GM19193 (cell line): ENCODE results near the gene RRP7A.
A peak's percentile ranks its signal among the peaks of the same experiment; 100 is the strongest.

Experiments
- POLR2A ChIP-seq: IDR thresholded peaks from 4 replicates; pipeline ENCODE4 v1.6.1; 2011; ENCODE audit not compliant: insufficient read depth, insufficient read length; ENCODE audit errors: extremely low read depth

Gene RRP7A

GRCh38 chr22:42519525-42520401 lies at the start of gene RRP7A:
RRP7A (minus strand) TSS chr22:42519796; CDS start chr22:42519786, 10 bp downstream.
- peak; percentile 78 for TF ChIP-seq POLR2A

- no peak for TF ChIP-seq POLR2A
Measured at GRCh38 chr22:42565956-42566355, 46.4 kb upstream of the RRP7A start.

DNA sequence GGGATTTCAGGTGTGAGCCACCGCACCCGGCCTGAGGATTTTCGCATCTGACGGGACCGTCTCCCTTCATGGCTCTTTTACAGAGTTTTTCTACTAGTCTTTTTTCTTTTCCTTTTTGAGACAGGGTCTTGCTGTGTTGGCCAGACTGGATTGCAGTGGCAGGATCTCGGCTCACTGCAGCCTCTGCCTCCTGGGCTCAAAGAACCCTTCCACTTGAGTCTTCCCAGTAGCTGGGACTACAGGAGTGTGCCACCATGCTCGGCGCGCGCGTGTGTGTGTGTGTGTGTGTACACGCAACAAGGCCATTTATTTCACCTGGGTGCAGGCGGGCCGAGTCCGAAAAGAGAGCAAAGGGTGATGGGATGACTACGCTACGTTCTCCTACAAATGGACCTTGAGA lies 45.1 kb upstream of the RRP7A start:
- TF ChIP-seq POLR2A = no peak

- no peak for TF ChIP-seq POLR2A
Measured at GRCh38 chr22:42562684-42563083, 43.1 kb upstream of the RRP7A start.

DNA sequence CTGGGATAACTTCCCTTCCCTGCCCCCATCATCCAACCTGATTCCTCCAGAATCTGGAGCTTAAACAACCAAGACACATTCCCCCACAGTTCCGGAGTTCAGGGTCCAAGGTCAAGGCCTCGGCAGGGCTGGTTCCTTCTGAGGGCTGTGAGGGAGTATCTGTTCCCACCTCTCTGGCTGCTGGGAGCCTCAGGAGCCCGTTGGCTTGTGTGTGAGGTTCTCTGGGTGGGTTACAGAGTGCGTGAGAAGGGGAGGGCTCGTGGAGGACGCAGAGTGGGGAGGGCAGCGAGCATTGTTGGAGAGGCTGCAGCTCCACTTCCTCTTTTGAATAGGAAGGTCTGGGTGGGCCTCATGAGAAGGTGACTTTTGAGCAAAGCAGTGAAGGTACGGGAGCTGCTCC lies 42.7 kb upstream of the RRP7A start:
- TF ChIP-seq POLR2A = no peak

- no peak for TF ChIP-seq POLR2A
Measured at GRCh38 chr22:42561856-42562255, 42.3 kb upstream of the RRP7A start.

DNA sequence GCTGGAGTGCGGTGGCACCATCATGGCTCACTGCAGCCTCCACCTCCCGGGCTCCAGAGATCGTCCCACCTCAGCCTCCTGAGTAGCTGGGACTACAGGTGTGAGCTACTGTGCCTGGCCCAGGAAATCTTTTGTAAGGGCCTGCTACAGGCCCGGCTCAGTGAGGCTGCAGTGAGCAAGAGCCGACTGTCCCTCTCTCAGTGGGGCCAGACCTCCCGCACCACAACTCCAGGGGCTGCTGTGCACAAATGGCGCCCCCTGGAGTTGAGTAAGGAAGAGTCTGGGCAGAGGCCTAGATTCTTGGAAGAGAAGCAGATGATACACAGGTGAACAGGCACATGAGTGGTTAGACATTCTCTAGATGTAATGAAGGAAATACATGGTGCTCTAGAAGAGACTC lies 41.2 kb upstream of the RRP7A start:
- no peak for TF ChIP-seq POLR2A

DNA sequence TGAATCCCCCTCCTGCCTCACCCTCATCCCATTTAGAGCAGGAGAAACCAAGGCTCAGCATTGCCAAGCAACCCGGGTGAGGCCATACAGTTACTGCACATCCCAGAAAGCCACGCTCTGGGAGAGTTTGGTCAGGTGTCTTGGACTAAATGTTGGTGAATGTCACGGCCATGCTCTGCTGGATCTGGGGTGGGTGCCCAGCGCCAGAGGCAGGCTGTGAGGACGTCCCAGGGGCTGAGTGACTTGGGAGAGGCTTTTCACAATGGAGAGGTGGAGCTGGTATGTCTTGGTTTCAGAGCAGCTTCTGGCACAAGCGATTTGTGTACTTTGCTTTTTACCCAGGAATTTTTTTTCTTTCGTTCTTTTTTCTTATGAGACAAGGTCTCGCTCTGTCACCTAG lies 40.8 kb upstream of the RRP7A start:
- TF ChIP-seq POLR2A = no peak

- TF ChIP-seq POLR2A = no peak
Measured at GRCh38 chr22:42553475-42554361, 34.1 kb upstream of the RRP7A start, which contains the start of gene SERHL2. SERHL2 (plus strand) TSS chr22:42553956; CDS start chr22:42554021, 65 bp downstream.

- no peak for TF ChIP-seq POLR2A
Measured at GRCh38 chr22:42549331-42550060, 29.9 kb upstream of the RRP7A start.

DNA sequence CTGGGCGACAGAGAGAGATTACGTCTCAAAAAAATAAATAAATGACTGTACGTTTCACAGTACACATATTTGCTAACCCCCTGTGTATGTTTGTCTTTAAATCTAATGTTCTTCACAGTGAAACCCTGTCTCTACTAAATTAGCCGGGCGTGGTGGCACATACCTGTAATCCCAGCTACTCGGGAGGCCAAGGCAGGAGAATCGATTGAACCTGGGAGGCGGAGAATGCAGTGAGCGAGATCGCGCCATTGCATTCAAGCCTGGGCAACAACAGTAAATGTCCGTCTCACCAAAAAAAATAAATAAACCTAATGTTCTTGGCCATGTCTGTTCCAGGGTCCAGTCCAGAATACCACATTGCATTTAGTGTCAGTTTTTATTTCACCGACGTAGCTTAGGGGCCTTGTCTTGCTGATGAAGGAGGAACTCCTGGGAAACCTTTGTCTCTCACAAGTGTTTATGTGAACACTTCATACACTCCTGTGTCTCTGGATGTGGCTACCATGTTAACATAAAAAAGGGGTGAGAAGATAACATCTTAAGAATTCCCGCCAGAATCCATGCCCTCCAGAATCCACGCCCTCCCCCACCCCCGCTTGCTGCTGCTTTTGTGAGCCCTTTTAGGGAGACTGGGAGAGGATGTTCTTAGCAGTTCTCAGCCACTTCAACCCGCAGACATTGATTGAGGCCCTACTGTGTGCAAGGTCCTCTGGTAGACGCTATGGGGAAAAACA lies 29.2 kb upstream of the RRP7A start:
- TF ChIP-seq POLR2A = no peak

- no peak for TF ChIP-seq POLR2A
Measured at GRCh38 chr22:42547562-42547961, 28.0 kb upstream of the RRP7A start.

DNA sequence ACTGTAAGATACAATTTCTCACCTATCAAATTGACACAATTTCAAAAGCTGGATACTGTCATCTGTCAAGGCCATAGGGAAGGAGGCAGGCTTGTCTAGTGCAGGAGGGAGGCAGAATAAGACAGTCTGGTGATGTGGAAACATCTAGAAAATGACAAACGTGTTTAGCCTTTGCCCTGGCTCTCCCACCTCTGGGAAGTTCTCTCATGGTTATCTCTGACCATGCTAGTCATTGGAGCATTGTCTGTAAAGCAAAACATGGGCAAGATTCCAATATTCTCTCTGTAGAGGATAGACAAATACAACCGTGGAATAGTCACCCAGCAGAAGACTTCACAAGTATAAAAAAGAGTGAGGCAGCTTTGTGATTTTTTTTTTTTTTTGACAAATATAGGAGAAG lies 25.1 kb upstream of the RRP7A start:
- TF ChIP-seq POLR2A = no peak

DNA sequence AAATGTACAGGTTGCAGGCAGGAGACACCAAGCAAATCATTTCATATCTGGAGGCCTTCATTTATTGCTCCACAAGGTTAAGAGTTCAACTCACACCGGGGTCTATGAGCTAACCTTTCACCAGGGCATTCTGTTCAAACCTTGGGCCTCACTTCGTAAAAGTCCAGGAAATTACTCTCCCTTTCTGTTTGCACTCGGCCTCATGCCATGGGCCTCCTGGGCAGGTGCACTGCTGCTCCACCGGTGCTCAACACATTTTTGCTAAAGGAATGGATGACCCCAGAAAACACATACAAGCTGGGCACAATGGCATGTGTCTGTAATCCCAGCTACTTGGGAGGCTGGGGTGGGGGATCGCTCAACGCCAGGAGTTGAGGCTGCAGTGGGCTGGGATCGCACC lies 16.6 kb upstream of the RRP7A start:
- no peak for TF ChIP-seq POLR2A
